Activated CD8-positive, alpha-beta memory T cell treated with anti-CD3 and anti-CD28 coated beads, Interleukin-2, amount 50 U/mL, for 48 hours (primary cell): ENCODE measurements around the gene ZFPL1.

ENCODE experiments used
- DNase-seq: peaks from one replicate; pipeline ENCODE4 v3.0.0-alpha.2; 2020

The ZFPL1 gene

GRCh38 chr11:65095974-65096806, 12.2 kb downstream of the ZFPL1 start, which contains the start of gene VPS51:
Gene VPS51, plus strand, starts transcription at chr11:65096214. Its CDS starts 37 bp downstream, at chr11:65096251.
- peak; percentile 91 for DNase-seq

DNA sequence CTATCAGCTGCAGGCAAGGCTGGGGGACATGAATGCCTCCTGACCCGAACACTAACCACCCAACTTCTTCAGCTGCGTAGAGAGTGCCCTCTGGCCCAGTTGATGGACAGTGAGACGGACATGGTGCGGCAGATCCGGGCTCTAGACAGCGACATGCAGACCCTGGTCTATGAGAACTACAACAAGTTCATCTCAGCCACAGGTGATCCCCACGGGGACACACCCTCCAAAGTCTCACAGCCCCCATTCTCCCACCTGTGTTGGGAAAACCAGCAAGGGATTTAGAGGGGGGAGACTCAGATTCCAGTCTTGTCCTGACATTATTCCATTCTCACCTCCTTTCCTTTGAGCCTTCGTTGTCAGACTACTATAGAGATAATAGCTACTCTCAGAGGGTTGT, 12.9 kb downstream of the ZFPL1 start:
- DNase-seq, result no peak

DNA sequence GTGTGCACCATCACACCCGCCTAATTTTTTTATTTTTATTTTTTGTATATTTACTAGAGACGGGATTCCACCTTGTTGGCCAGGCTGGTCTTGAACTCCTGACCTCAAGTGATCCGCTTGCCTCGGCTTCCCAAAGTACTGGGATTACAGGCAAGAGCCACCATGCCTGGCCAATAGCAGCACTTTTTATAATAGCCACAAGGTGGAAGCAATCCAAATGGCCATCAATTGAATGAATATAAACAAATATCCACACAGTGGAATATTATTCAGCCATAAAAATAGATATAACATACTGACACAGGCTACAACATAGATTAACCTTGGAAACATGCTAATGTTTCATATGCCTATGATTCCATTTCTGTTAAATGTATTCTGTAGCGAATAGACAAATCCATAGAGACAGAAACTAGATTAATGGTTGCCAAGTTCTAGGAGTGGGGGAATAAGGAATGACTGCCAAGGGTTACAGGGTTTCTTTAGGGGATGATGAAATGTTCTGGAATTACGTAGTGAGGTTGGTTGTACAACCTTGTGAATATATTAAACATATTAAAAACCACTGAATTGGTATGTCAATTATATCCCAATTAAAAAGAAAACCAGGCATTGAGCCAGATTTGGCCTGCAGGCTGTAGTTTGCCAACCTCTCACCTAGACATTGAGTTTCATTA, 16.8 kb downstream of the ZFPL1 start:
- DNase-seq, result no peak

GRCh38 chr11:65102142-65103095, 18.4 kb downstream of the ZFPL1 start:
- no peak for DNase-seq

GRCh38 chr11:65103476-65103875, 19.5 kb downstream of the ZFPL1 start:
- DNase-seq, result no peak

GRCh38 chr11:65104628-65105027, 20.6 kb downstream of the ZFPL1 start:
- DNase-seq, result no peak

- no peak for DNase-seq
Observed at GRCh38 chr11:65107078-65107477, 23.1 kb downstream of the ZFPL1 start.

- DNase-seq, result no peak
Observed at GRCh38 chr11:65107751-65108468, 23.9 kb downstream of the ZFPL1 start.

- DNase-seq, result no peak
Observed at GRCh38 chr11:65108469-65109123, 24.6 kb downstream of the ZFPL1 start.

DNA sequence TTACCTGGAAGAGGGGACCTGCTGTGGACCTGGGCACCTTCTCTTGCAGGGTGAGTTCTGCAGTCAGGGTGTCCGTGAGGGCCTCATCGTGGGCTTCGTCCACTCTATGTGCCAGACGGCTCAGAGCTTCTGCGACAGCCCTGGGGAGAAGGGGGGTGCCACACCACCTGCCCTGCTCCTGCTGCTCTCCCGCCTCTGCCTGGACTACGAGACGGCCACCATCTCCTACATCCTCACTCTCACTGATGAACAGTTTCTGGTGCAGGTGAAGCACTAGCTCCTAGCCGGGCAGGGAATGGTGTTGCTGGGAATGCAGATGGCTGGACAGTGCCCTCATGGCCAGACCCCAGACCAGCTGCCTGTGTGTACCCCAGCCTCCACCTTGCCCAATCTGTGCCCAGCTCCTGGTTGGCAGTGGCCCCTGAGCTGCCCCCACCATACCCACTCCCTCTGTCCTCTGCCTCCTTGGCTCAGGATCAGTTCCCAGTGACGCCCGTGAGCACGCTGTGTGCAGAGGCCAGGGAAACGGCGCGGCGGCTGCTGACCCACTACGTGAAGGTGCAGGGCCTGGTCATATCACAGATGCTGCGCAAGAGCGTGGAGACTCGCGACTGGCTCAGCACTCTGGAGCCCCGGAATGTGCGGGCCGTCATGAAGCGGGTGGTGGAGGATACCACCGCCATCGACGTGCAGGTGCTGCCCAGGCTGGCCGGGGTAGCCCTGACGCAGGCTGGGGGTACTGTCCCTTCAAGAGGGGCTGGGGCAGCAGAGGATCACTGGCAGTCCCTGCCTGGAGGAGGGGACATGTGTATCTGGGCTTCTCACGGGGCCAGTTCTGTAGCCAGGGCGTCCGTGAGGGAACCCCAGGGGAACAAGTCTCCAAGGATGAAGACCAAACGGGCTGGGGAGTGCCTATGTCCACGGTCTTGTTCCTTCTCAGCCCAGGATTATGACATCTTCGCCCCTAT, 25.5 kb downstream of the ZFPL1 start:
- DNase-seq, result no peak

DNA sequence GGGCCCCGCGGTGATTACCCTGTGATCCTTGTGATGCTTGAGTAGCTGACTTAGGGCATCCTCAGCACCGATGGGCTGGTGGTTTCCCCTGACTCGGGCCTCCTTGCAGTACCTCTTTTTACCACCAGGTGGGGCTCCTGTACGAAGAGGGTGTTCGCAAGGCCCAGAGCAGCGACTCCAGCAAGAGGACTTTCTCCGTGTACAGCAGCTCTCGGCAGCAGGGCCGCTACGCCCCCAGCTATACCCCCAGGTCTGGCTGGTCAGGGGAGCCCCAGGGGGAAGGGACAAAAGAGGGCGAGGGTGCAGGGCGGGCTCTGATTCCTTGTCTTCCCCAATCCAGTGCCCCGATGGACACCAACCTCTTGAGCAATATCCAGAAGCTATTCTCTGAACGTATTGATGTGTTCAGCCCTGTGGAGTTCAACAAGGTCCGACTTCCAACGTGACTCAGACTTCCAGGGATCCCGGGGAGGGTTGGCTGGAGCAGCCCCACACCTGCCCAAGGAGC, 26.4 kb downstream of the ZFPL1 start:
- DNase-seq, result peak; percentile 100

GRCh38 chr11:65111159-65111743, 27.2 kb downstream of the ZFPL1 start:
- no peak for DNase-seq

GRCh38 chr11:65111744-65112545, 27.9 kb downstream of the ZFPL1 start, which contains the start of gene TM7SF2:
Gene TM7SF2, plus strand, starts transcription at chr11:65111872. Its CDS starts 144 bp downstream, at chr11:65112016.
- DNase-seq, result peak; percentile 94

DNA sequence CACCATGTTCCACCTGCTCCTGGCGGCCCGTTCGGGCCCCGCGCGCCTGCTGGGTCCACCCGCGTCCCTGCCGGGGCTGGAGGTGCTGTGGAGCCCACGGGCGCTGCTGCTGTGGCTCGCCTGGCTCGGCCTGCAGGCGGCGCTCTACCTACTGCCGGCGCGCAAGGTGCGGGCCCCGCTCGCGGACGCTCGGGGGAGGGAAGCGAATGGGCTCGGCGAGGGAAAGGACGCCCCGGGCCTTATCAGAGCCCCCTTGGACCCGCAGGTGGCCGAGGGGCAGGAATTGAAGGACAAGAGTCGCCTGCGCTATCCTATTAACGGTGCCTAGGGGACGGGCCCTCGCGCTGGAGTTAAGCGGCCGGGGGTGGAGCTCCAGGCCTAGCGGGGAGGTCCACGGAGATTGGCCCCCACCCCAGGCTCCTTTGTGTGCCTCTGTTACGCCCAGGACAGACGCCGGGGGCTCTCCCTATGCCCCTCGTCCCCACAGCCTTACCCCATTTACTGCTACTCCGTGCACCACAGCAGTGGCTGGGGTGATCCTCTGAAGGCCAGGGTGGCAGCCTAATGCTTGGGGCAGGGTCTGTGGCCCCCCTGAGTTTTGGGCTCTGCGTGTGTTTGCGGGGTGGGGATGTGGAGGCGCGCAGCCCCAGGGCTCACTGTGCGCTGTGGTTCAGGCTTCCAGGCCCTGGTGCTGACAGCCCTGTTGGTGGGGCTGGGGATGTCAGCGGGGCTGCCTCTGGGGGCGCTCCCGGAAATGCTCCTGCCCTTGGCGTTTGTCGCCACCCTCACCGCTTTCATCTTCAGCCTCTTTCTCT, 28.7 kb downstream of the ZFPL1 start:
- peak; percentile 91 for DNase-seq

- DNase-seq, result no peak
Observed at GRCh38 chr11:65113361-65113756, 29.3 kb downstream of the ZFPL1 start.

DNA sequence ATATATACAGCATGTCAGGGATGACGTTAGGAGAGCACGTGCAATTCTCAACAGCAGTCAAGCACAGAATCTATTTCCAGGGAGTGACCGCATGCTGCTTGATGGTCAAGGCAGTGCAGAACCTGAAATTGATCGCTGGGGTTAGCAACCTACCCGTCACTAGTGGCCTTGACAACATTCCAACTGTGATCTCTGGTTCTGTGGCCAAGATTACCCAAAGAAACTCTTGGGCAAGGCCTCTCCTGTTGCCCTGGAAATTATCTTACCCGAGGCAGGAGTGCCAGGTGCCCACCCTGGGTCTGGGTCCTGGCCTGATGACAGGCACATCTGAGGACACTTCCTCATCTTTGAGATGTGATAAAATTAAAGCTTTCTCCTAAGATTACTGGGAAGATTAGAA, 29.8 kb downstream of the ZFPL1 start:
- DNase-seq, result no peak

GRCh38 chr11:65114538-65115171, 30.6 kb downstream of the ZFPL1 start:
- no peak for DNase-seq
